Mucosa of rectum (tissue), 2 donors: ENCODE measurements around the gene MSI1.

Experiments
- H3K27ac ChIP-seq, 2 donors: one replicate each; pipeline ENCODE4 v1.7.0; 2013; ENCODE audit warnings: inconsistent platforms in 2 of 2, low read depth in 2 of 2, low read length in 2 of 2
- H3K27me3 ChIP-seq, 2 donors: one replicate each; pipeline ENCODE4 v1.7.0; 2013; ENCODE audit warnings: low read length in 2 of 2; ENCODE audit not compliant: control insufficient read depth in 2 of 2, insufficient read depth in 2 of 2
- H3K36me3 ChIP-seq, 2 donors: one replicate each; pipeline ENCODE4 v1.7.0; 2013; ENCODE audit warnings: low read length in 2 of 2; ENCODE audit not compliant: control insufficient read depth in 2 of 2, insufficient read depth in 2 of 2
- H3K4me1 ChIP-seq, 2 donors: one replicate each; pipeline ENCODE4 v1.7.0; 2013; ENCODE audit warnings: low read length in 2 of 2, mild to moderate bottlenecking in 1 of 2; ENCODE audit not compliant: control insufficient read depth in 2 of 2, insufficient read depth in 2 of 2
- H3K4me3 ChIP-seq, 2 donors: one replicate each; pipeline ENCODE4 v1.7.0; 2013; ENCODE audit warnings: low read length in 2 of 2
- H3K9ac ChIP-seq, 2 donors: one replicate each; pipeline ENCODE4 v1.7.0; 2013; ENCODE audit warnings: low read length in 2 of 2, low read depth in 1 of 2, mild to moderate bottlenecking in 1 of 2
- H3K9me3 ChIP-seq, 2 donors: one replicate each; pipeline ENCODE4 v1.7.0; 2013; ENCODE audit warnings: low read length in 2 of 2; ENCODE audit not compliant: control insufficient read depth in 2 of 2
- donor health status: healthy.
- donor health status: Normal muscosa, but diverticular disease.

Gene MSI1

DNA sequence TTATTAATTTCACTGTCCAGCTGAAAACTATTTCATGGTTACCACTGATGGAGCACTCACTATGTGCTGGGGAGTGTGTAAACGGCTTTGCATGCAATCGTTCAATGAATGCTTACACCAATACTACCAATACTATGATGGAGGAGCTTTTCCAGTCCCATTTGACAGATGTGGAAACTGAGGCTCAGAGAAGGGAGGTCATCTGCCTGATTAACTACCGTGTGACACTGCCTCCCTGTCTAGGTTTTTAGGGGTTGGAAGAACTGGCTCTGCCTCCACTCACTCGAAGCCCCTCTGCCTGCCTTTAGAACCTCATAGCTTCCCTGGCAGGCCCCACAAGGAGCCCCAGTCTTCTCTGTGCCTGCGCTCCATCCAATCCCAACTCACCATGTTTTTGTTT lies 11.9 kb downstream of the MSI1 start:
- no peak overlapping the region for H3K27ac ChIP-seq
- H3K4me3 ChIP-seq: no peak overlapping the region
- no peaks in the 10 kb centered on the region for H3K27me3 ChIP-seq
- H3K9ac ChIP-seq: no peak overlapping the region
- no peaks in the 10 kb centered on the region for H3K9me3 ChIP-seq
- no peaks in the 10 kb centered on the region for H3K4me1 ChIP-seq
- H3K36me3 ChIP-seq: no peaks in the 10 kb centered on the region

DNA sequence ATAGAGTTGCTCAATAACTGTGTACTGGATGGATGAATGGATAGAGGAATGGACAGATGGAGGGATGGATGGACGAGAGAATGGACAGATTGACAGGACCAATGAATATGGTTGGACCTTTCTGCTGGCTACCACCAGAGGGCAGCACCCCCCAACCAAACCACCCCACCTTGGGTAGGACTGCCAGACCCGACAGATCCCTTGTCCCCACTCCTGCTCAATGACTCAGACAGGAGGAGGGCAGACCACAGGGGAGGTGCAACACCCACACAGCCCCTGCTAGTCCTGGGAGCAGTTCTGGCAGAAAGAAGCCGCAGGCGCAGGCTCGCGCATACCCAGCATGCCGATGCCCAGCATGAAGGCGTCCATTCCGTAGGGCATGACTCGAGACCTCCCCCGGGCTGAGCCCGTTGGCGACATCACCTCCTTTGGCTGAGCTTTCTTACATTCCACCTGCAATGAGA lies 12.4 kb downstream of the MSI1 start:
- H3K27me3 ChIP-seq: no peaks in the 10 kb centered on the region
- H3K9ac ChIP-seq: no peak overlapping the region
- H3K4me3 ChIP-seq: no peak overlapping the region

DNA sequence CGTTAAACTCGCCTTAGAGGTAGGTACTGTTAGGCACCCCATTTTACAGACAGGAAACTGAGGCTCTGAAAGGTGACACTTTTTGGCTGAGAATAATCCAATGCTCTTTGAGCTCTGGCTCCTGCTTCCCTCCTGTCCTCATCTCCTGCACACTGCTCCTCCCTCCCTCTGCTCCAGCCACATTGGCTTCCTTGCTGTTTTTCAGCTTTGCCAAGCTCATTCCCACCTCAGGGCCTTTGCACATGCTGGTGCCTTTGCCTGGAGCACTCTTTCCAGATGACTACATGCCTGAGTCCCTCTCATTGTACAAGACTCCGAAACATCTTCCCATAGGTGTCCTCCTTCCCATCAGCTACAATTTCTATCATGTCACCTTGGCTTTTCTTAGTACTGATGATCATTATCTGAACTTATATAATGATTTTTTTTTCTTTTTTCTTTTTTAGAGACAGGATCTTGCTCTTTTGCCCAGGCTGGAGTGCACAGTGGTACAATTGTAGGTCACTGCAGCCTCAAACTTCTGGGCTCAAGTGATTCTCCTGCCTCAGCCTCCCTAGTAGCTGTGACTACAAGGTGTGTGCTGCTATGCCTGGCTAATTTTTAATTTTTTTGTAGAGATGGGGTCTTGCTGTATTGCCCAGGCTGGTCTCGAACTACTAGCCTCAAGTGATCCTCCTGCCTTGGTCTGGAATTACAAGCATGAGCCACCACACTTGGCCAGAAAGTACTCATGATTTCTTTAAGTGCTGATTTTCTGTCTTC lies 15.2 kb downstream of the MSI1 start:
- Histone ChIP-seq H3K36me3 (no peaks in the 10 kb centered on the region), H3K9ac (no peak overlapping the region), H3K27ac (no peak overlapping the region), H3K4me3 (no peak overlapping the region), H3K27me3 (no peaks in the 10 kb centered on the region), H3K9me3 (no peaks in the 10 kb centered on the region), H3K4me1 (peaks cover 2 to 5% of the 10 kb centered on the region in 2 donors)

More for the DNA sequence above, 12.4 kb downstream of the MSI1 start:
- no peak overlapping the region for H3K27ac ChIP-seq
- H3K36me3 ChIP-seq: no peaks in the 10 kb centered on the region
- no peaks in the 10 kb centered on the region for H3K9me3 ChIP-seq
- no peaks in the 10 kb centered on the region for H3K4me1 ChIP-seq

DNA sequence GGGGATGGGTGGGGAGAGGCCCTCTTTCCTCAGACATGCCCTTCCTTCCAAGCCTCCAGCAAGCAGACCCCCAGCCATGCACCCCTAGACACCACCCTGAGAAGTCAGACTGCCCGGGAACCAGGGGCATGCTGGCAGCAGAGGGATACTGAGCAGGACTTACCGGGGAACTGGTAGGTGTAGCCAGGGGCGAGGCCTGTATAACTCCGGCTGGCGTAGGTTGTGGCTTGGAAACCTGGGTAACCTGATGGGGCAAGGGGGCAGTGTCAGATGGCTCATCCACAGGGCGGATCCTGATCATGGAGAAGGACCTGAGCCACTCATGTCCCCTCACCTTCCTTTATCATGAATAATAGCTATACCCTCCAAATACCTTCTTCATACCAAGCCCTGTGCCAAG lies 15.8 kb downstream of the MSI1 start:
- Histone ChIP-seq H3K36me3 (no peaks in the 10 kb centered on the region), H3K27me3 (no peaks in the 10 kb centered on the region), H3K4me3 (no peak overlapping the region)

DNA sequence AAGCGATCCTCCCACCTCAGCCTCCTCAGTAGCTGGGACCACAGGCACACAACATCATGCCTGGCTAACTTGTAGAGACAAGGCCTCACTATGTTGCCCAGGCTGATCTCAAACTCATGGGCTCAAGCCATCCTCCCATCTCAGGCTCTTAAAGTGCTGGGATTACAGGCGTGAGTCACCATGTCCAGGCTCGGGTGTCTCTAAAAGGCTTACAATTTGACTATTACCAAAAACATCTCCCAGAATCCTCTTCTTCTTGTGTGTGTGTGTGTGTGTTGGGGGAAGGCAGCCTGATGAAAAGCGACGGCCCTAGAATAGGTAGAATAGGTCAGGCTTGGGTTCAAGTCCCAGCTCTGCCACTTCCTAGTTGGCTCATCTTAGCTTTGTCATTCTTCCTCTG lies 16.8 kb downstream of the MSI1 start:
- Histone ChIP-seq H3K9ac (no peak overlapping the region), H3K4me1 (peaks cover 2 to 5% of the 10 kb centered on the region in 2 donors), H3K27me3 (no peaks in the 10 kb centered on the region), H3K9me3 (no peaks in the 10 kb centered on the region), H3K4me3 (no peak overlapping the region), H3K27ac (no peak overlapping the region), H3K36me3 (no peaks in the 10 kb centered on the region)

More for the DNA sequence above, 15.8 kb downstream of the MSI1 start:
- H3K9ac ChIP-seq: no peak overlapping the region
- no peak overlapping the region for H3K27ac ChIP-seq
- H3K9me3 ChIP-seq: no peaks in the 10 kb centered on the region
- peaks cover 2 to 5% of the 10 kb centered on the region in 2 donors for H3K4me1 ChIP-seq

DNA sequence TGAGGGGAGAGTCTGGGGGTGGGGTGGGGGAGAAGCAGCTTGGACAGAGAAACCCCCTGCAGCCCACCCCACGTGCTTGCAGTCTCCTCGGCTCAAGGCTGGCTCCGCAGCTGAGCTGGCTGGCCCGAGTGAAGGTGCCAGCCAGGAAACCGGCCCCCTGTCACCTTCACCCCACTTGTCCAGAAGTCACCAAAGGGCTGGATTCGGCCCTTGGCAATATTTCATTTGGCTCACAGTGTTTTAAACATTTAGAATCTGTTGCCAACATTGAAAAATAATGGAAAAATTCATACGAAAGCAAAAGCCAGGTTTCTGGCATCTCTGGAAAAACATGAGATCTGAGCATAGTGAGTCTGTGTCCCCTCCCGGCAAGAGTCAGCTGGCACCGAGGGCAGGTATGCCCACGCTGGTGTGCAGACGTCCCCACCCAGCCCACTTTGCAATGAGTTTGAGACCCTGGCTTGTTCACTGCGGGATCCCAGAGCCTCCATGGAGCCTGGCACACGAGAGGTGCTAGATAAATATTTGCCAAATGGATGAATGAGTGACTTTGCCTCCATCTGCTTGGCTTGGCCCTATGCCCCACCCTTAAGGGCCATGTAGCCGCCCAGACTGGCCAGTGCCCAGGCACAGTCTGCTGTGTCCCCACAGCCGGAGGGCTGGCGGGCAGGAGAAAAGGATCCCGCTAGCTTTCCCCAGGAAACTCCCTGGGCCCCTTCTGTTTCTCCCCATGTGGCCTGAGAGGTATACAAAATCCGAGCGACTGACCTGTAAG lies 18.2 kb downstream of the MSI1 start:
- no peak overlapping the region for H3K27ac ChIP-seq
- H3K4me1 ChIP-seq: peaks cover 2 to 5% of the 10 kb centered on the region in 2 donors
- no peak overlapping the region for H3K4me3 ChIP-seq
- H3K9me3 ChIP-seq: no peaks in the 10 kb centered on the region
- no peak overlapping the region for H3K9ac ChIP-seq
- no peaks in the 10 kb centered on the region for H3K27me3 ChIP-seq
- no peaks in the 10 kb centered on the region for H3K36me3 ChIP-seq

DNA sequence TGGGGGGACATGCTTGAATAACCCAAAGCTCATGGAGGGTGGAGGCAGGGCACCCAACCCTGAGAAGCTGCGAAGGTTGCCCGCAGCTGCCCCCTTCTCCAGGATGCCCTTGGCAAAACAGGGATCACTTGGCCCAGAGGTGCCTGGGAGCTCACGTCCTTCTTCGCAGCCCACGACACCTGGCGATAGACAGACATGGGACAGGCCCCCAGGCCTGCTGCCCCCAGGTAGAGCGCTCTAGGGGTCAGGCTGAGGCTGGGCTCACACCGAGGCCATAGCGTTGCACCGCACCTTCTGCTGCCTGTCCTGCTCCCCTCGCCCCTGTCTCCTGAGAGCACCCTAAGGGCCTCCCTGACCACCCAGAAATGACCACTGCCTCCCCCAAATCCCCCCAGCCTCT lies 21.2 kb downstream of the MSI1 start:
- Histone ChIP-seq H3K4me3 (no peak overlapping the region), H3K27me3 (no peaks in the 10 kb centered on the region), H3K9ac (no peak overlapping the region), H3K36me3 (no peaks in the 10 kb centered on the region), H3K4me1 (peaks cover 2 to 5% of the 10 kb centered on the region in 2 donors), H3K9me3 (no peaks in the 10 kb centered on the region), H3K27ac (no peak overlapping the region)

DNA sequence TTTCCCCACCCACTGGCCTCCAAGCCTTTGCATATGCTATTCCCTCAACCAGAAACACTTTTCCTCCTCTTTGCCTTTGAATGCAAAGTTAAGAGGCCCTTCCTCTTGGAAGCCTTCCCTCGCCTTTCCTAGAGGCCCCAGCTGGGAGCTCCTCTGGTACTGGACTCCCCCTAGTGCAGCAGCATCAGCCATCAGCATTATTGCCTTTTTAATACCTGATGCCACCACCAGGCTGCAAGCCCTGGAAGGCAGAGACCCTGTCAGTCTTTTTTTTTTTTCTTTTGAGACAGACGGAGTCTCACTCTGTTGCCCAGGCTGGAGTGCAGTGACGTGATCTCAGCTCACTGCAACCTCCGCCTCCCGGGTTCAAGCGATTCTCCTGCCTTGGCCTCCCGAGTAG lies 22.3 kb downstream of the MSI1 start:
- Histone ChIP-seq H3K4me3 (no peak overlapping the region), H3K9me3 (no peaks in the 10 kb centered on the region), H3K36me3 (no peaks in the 10 kb centered on the region), H3K9ac (no peak overlapping the region), H3K4me1 (peaks cover 2 to 5% of the 10 kb centered on the region in 2 donors), H3K27ac (no peak overlapping the region), H3K27me3 (no peaks in the 10 kb centered on the region)

DNA sequence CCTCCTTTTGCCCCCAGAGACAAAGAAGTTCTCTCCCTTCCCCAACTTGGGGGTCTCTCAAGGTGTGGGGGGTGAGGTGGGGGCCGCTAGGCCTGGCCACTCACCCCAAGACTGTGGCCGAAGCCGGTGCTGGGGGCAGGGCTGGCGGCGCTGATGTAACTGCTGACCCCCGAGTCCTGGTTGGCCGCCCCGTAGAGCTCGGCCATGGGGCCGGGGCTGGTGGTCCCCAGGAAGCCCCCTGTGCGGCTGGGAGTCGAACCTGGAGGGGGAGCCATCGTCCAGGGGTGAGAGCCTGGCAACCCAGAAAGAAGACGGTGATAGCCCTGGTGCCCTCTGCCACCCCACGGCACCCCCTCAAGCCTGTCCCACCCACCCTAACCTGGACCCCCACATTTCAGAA lies 22.9 kb downstream of the MSI1 start:
- Histone ChIP-seq H3K27ac (no peak overlapping the region), H3K4me3 (no peak overlapping the region), H3K36me3 (no peaks in the 10 kb centered on the region), H3K9ac (no peak overlapping the region), H3K4me1 (peaks cover 2 to 5% of the 10 kb centered on the region in 2 donors), H3K9me3 (no peaks in the 10 kb centered on the region), H3K27me3 (no peaks in the 10 kb centered on the region)

DNA sequence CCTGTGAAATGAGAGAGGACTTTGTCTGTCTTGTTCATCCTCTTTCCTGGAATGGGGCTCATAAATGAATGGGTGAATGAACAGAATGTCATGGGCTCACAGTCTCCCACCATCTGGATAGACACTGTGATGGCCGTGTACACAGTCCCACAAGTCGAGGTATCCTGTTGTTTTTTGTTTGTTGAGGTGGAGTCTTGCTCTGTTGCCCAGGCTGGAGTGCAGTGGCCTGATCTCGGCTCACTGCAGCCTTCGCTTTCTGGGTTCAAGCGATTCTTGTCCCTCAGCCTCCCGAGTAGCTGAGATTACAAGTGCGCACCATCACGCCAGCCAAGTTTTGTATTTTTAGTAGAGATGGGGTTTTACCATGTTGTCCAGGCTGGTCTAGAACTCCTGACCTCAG lies 25.3 kb downstream of the MSI1 start:
- no peak overlapping the region for H3K27ac ChIP-seq
- H3K27me3 ChIP-seq: no peaks in the 10 kb centered on the region
- H3K9ac ChIP-seq: no peak overlapping the region
- no peaks in the 10 kb centered on the region for H3K4me1 ChIP-seq
- no peaks in the 10 kb centered on the region for H3K9me3 ChIP-seq
- no peaks in the 10 kb centered on the region for H3K36me3 ChIP-seq
- no peak overlapping the region for H3K4me3 ChIP-seq
